Measurements from ENCODE around the gene SELL.
"Not testable (repeated sequence)": the region's sequence is repeated elsewhere in the genome, so short reads cannot be mapped to it uniquely, and the experiment has no call there.

SELL gene

DNA sequence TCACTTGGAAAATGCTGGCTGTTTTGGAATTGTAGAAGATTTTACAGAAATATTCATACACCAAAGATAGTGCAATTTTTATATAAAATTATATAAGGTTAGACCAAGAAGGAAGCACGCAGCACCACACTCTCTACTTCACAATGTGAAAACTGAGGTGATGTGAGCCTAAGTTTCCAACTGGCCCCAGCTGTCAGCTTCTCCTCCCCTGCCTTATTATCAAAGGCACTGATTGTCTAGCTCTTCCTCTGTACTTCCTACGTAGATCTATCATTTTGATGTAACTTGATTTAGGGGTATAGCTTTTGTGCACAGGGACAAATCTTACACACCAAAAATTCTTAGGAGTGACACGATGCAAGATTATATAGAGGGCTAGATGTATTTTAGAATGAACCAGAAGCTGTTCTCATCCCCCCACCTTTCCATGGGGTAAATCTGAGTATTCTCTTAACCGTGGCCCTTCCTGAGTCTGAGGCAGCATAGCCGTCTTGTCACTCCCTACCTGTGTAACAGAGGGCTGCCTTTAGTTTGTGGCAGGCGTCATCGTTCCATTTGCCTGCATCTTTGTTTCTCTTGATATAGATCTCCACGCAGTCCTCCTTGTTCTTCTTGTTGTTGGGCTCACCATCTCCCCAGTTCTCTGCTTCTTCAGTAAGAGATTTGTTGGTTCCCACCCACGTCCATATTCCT is 3.4 kb downstream of the SELL start:
- in situ Hi-C loops (cut with HindIII; ENCODE audit: low sequenced_read_pairs), result no loop called here

DNA sequence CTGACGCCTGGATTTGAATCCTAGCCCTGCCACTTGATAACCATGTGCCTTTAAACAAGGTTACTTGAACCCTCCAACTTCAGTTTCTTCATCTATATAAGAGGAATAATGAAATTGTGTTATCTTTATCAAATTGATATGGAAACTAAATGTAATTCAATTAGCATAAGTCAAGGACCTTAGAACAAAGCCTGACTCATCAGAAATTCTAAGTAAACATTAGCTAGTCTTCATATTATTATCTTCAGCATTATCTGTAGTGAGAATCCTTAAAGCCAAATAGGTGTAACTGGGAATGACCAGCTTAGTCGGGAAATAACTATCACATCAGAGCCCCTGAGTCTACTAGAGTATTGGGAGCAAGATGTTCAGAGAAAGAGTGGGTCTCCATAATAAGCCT is 6.6 kb downstream of the SELL start:
- in situ Hi-C loops (cut with HindIII; ENCODE audit: low sequenced_read_pairs), result no loop called here

DNA sequence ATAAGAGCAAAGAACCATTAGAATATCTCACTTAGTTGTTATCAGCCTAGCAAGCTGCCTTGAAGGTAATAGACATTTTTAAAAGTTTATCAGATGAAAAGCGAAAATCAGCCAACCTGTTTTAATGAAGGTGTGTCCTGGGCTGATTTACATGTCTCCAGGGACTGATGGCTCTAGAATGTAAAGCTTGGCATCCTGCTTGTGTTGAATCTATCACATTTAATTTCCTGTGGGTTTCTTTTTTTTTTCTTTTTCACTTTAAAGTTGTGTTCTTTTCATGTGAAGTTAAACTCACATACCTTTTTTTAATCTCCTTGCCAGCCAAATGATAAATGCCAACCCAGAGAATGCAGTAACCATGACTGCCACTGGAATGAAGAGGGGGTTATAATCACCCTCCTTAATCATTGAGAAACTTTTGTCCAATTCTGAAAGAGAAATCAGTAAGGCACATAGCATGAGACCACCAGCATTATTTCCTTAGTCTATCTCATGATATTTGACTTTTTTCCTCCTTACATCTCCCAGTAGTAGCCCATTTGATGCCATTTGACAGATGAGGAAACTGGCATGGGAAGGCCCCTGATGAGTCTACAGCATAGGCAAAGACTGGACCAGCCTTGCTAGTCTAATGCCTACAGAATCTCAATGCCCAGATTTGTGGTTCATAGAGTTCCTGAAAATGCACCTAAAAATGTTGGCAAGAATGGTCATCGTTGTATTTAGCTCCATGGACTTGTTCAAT is 10.0 kb downstream of the SELL start:
- in situ Hi-C loops (cut with HindIII; ENCODE audit: low sequenced_read_pairs), result no loop called here

DNA sequence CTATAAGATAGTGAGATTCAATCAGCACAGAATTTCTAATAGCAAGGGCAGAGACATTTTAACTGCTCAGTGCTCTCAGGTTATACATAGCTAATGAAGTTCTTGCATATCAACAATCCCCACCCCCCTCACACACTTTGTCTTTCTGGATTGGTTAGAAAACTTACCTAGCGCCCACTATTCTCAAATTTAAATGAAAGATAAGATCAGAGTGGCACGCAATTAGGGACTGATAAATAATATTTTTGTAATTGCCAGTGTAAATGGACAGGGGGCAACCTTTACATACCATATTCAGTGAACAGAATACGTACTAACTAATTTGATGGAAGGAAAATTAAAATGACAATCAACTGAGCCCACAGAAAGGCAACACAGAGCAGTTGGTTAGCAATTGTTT is 11.7 kb downstream of the SELL start:
- in situ Hi-C loops (cut with HindIII; ENCODE audit: low sequenced_read_pairs), result no loop called here

DNA sequence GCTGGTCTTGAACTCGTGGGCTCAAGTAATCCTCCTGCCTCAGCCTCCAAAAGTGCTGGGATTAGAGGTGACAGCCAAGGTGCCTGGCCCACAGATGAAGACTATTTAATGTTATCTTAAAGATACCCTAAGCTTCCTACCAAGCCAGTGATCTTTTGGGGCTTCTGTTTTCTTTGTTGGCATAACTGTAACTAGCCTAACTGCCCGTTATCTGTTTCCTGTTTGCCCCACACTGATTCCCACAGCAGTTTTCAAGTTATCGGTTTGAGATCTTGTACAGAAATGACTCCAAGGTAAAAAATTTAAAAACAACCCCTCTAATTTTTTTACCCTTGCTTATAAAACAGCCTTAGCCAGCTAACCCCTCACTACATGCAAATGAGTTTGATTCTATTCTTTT is 12.4 kb downstream of the SELL start:
- in situ Hi-C loops (cut with HindIII; ENCODE audit: low sequenced_read_pairs), result no loop called here

DNA sequence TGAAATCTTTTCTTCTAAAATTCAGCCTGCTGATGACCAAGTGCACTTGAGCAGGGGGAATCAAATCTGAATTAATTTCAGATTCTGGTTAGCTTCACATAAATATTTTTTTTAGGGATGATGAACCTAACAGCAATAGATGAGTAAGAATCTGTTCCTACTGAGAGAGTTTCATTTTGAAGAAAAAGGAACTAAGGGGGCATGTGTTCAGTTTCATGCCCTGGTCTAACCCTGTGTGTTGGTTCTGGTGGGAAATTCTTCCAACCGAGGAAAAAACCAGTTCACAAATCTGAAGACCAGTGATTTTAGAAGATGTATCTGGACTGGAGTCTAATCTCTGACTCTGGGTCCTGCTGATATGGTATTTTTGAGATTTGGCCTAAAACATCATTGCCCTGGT is 13.7 kb downstream of the SELL start:
- in situ Hi-C loops (cut with HindIII; ENCODE audit: low sequenced_read_pairs), result no loop called here

DNA sequence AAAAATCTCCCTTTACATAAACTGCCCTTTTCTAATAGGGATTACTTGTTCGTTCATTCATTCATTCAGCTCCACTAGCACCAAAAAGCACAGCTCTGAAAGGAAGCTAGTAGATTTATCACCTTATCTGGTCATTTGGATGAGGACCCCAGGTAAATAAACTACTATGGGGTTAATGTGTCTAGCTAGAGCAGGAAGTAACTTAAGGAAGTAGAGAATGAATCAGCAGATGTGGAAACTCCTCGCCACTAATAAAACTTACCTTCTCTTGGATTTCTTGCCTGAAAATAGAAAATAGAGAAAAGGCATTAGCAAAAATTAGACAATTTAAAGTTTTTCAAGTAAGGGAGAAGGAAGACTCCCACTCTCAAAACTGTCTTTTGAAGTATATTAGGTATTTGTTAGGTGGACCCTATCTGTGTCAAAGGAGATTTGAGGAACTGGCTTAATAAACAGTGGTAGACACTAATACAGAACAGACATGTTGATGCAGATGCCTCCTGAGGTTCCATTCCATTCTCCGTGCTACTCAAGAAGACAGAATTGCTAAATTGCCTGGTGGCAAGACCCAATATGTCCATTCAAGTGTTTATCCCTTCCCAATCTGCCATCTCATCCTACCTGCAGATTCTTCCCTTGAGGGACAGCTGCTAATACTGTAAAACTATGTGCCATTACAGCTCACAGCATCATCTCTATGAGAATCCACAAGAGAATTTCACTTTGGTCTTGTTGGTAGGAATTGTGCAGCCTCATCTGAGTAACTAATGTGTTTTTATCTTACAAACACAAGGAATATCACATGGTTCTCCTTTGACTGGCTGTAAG is 14.9 kb downstream of the SELL start:
- in situ Hi-C loops (cut with HindIII; ENCODE audit: low sequenced_read_pairs), result no loop called here

DNA sequence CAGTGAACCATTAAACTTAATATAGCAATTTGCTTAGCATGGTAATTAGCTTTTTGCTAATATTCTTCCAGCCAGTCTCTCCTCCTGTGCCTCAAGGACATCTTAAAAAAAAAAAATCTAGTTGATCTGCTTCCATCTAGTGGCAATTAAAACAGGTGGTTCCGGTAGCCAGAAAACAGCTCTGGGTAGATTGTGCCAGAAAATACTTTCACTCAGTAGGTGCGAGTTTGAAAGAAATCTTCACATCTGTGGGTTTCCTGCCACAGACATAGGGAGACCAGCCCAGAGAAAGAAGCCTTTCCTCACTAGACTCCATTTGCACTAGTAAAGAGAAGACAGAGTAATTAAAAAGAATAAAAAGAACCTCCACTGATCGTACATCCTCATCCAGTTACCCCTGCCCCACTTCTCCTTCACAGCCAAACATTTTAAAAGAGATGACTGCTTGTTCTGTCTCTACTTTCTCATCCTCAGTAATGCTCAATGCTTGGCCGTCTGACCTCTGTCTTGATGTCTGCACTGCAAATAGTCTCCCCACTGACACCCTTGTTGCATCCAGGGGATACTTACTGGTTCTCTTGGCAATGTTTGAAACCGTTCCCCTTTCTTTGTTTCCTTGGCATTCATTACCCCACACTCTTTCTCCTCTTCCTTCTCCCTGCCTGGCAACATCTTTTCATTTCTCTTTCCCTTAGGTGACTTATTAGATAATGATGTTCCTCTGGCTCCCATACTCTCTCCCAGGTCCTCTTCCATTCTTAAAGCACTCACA is 16.9 kb downstream of the SELL start:
- in situ Hi-C loops (cut with HindIII; ENCODE audit: low sequenced_read_pairs), result no loop called here

DNA sequence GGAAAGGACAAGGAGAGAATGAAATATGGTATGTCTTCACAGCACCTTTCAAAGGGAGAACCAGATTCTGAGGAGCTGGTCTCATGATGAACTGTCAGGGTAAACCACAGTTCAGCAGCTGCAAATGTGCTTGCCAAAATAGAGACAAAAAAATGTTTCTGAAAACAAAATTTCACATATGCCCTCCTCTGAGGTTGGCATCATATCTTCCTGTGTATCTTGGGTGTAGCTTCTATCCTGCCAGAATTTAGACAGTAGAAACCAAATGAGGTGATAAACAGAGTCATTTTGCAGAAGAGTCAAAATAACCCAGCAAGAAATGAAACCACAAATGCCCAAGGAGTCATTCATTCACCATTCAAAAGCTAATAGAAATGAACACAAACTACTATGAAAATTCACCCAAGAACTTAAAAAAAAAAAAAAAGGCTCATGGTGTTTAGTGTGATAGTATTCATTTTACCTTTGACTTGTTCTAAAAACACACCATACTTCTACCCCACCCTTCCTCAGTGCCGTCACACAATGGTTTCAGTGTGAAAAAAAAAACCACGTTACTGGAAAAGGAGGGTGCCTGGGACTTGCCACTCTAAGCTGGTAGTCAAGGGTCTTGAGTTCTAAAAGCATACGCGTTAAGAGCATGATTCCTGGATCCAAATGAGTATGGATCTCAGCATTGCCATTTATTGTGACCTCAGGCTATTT is 18.5 kb downstream of the SELL start:
- in situ Hi-C loops (cut with HindIII; ENCODE audit: low sequenced_read_pairs), result no loop called here

DNA sequence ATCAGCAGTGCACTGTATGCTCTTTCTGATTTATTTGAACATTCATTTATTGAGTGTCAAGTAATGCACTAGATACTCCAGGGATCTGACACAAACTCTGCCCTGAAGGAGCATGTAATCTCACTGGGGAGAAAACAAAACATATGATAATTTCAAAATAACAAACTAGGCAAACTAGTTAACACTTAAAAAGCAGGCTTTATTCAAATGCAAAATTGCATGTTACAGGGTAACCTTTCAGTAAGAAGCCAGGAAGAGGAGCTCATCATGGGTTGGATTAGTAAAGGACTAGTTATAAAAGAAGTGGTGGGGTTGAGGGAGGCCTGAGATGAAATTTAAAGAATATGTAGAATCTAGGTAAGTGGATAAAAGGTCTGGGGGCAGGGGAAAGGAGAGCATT is 20.9 kb downstream of the SELL start:
- in situ Hi-C loops (cut with HindIII; ENCODE audit: low sequenced_read_pairs), result no loop called here

DNA sequence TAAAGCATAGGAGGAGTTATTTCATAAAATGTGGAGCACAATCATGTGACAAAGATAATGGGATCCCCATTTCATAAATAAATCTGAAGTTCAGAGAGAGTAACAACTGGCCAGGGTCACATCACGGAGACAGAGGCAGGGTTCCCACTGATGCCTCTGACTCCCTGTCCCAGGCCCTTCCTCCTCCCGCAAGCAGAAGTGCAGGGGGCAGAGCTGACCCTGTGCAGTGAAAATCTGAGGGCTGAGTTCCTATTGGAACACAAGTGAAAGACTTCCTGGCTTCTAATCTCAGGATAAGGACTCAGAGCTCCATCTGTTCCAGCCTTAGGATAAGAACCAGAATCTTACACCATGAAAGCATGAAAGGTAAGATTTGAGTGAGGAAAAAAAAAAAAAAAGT is 22.0 kb downstream of the SELL start:
- in situ Hi-C loops (cut with HindIII; ENCODE audit: low sequenced_read_pairs), result no loop called here

DNA sequence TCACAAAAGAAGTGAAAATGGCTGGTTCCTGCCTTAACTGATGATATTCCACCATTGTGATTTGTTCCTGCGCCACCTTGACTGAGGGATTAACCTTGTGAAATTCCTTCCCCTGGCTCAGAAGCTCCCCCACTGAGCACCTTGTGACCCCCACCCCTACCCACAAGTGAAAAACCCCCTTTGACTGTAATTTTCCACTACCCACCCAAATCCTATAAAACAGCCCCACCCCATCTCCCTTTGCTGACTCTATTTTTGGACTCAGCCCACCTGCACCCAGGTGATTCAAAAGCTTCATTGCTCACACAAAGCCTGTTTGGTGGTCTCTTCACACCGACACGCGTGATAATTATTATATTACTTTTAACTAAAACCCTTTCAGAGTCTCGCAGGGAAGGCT is 23.0 kb downstream of the SELL start:
- in situ Hi-C loops (cut with HindIII; ENCODE audit: low sequenced_read_pairs), result not testable (repeated sequence)

DNA sequence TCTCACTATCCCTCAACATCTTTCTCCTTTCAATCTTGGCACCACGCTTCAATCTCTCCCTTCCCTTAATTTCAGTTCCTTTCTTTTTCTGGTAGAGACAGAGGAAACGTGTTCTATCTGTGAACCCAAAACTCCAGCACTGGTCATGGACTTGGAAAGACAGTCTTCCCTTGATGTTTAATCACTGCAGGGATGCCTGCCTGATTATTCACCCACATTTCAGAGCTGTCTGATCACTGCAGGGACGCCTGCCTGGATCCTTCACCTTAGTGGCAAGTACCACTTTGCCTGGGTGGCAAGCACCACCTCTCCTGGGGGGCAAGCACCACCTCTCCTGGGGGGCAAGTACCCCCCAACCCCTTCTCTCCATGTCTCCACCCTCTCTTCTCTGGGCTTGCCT is 27.8 kb downstream of the SELL start:
- in situ Hi-C loops (cut with HindIII; ENCODE audit: low sequenced_read_pairs), result no loop called here

DNA sequence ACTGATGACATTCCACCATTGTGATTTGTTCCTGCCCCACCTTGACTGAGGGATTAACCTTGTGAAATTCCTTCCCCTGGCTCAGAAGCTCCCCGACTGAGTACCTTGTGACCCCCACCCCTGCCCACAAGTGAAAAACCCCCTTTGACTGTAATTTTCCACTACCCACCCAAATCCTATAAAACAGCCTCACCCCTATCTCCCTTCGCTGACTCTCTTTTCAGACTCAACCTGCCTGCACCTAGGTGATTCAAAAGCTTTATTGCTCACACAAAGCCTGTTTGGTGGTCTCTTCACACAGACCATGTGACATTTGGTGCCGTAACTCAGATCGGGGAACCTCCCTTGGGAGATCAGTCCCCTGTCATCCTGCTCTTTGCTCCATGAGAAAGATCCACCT is 28.3 kb downstream of the SELL start:
- in situ Hi-C loops (cut with HindIII; ENCODE audit: low sequenced_read_pairs), result not testable (repeated sequence)

DNA sequence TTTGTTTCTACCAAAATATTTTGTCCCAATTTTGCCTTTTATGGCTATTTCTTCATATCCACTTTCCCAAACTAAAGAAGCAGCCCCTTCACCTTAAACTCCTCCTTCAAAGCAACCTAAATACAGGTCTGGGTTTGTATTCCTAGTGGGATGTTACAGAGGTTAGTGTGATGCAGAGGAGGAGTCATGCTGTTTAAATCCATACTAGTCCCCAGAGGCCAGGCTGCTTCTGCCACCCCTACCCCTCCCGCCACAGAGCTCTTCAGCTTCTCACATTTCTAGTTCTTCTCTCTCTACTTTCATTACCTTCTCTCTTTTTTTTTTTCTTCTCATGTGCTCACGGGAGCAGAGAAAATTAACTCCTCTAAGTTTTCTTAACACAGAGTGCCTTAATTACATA is 29.3 kb downstream of the SELL start:
- in situ Hi-C loops (cut with HindIII; ENCODE audit: low sequenced_read_pairs), result no loop called here

DNA sequence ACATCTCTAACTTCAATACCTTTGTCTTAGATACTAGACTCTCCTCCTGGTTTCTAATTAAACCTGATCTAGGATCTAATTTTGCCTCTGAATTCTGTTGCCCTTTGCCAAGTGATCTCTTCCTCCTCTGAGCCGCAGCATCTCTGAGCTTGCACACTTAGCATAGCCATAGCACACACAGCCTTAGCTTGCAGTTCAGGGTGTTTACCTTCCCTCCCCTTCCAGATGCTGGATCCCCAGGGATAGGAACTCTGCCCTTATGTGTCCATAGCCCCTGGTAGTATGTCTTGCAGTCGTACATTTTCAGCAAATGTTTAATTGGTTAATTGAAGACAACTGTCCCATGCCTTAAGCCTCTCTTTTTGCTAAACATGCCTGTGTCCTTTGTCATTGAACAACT is 30.3 kb downstream of the SELL start:
- in situ Hi-C loops (cut with HindIII; ENCODE audit: low sequenced_read_pairs), result no loop called here

DNA sequence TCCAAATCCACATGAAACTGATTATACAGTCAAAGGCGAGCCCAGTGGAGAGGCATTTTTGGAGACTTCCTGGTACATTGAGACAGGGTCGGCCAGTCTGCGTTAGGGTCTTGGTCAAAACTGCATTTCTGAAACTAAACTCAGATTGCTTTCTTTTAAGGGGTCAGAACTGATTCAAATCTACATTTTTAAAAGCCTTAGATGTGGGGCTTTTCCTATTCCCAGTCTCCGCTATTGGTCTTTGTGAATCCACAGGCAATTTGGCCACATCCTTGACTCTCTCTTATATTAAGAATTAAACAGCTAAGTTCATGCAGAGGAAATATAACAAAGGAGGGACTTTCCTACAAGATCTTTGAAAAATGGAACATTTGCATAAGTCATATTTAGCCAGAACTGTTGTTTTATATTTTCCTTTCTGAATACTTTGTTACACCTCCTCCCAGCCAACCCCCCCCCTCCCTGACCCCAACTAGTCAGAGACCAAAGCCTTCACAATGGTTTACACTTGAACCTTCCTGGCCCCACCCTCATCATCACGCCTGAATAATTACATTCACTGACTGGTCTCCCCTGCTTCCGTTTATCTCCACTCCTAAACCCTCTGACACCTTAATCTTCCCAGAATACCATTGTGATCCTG is 30.9 kb downstream of the SELL start:
- in situ Hi-C loops (cut with HindIII; ENCODE audit: low sequenced_read_pairs), result no loop called here

DNA sequence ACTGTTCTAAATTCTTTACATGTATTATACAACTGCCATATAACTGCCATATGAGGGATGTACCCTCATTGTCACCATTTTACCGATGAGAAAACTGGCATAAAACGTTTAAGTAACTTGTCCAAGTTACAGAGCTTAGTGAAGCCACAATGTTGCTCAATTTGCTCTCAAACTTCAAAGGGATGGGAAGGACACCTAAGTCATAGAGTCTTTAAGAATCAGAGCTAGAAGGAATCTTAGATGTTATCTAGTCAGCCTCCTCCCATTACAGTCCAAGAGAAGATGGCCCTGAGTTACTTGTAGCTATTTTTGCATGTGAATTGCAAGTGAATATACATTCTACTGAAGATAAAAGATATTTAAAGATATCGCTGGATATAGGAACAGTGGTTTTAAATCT is 31.7 kb downstream of the SELL start:
- in situ Hi-C loops (cut with HindIII; ENCODE audit: low sequenced_read_pairs), result no loop called here

DNA sequence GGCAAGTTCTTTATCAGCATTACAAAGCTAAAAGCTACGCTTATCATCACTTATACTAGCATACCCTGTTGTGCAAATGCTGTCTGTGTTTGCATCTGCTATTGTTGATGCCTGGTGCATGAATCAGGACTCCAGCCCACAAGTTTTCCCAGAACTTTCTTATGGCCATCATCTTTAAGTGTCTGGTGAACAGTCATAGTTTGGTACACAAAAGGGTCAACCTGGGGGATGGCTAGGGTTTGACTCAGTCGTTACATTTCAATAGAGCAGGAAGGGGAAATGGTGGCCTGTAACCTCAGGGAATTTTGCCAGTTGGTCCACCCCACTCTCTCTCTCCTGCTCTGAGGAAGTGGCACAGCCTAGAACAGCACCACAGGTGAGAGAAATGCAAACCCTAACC is 35.4 kb downstream of the SELL start:
- in situ Hi-C loops (cut with HindIII; ENCODE audit: low sequenced_read_pairs), result no loop called here

DNA sequence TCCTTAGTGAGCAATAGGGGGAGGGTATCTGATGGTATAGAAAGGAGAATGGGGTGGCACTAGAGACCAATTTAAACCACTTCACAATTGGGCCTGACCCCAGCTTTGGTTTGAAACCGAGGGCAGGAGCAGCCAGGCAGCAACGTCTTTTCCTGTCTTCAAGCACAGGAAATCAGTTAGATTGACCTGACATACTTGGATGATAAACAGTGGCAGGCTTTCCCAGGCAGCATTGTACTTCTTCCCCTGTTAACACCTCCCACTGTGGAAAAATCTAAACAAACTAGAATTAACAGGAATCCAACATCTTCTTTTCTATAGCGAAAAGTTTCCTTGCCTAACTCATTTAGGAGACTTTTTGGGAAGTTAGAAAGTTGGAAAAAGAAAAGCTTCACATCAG is 40.6 kb downstream of the SELL start:
- in situ Hi-C loops (cut with HindIII; ENCODE audit: low sequenced_read_pairs), result no loop called here
